ENCODE data around the gene ANGPTL1.

DNA sequence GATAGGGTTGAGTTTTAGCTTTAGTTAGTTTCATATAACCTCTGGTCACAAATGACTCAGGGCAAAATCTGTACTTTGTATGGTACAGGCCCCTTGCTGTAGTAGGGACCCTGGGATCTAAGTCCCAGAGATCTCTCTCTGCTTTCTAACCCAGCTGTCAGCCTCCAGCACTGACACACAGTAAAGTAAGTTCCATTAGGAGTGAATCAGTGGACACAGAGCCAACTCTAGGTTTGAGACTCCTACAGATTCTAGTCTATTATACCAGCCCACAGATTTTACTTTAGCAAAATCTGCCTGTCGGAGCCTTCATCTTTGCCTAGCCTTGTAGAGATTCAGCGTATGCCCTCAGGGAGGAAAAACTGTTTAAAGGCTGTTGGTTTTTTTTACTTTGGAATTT lies 52.5 kb downstream of the ANGPTL1 start:
- TF ChIP-seq, protein P1, sequence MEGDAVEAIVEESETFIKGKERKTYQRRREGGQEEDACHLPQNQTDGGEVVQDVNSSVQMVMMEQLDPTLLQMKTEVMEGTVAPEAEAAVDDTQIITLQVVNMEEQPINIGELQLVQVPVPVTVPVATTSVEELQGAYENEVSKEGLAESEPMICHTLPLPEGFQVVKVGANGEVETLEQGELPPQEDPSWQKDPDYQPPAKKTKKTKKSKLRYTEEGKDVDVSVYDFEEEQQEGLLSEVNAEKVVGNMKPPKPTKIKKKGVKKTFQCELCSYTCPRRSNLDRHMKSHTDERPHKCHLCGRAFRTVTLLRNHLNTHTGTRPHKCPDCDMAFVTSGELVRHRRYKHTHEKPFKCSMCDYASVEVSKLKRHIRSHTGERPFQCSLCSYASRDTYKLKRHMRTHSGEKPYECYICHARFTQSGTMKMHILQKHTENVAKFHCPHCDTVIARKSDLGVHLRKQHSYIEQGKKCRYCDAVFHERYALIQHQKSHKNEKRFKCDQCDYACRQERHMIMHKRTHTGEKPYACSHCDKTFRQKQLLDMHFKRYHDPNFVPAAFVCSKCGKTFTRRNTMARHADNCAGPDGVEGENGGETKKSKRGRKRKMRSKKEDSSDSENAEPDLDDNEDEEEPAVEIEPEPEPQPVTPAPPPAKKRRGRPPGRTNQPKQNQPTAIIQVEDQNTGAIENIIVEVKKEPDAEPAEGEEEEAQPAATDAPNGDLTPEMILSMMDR (IDR thresholded peaks at IDR 0.05): no peak
- TF ChIP-seq POLR2A (IDR thresholded peaks at IDR 0.05): no peak

Data from lower leg skin (tissue), 3 donors.